ENCODE results near the gene SPSB4. TPM values are rescaled to one million over a fixed set of nuclear protein-coding genes. Genes with fewer than 3 reads are reported as not detected.
"Not testable (repeated sequence)": the region's sequence is repeated elsewhere in the genome, so short reads cannot be mapped to it uniquely, and the experiment has no call there.

The SPSB4 gene
- total RNA-seq, 1 donor from 2014 or later = 0.47 TPM

DNA sequence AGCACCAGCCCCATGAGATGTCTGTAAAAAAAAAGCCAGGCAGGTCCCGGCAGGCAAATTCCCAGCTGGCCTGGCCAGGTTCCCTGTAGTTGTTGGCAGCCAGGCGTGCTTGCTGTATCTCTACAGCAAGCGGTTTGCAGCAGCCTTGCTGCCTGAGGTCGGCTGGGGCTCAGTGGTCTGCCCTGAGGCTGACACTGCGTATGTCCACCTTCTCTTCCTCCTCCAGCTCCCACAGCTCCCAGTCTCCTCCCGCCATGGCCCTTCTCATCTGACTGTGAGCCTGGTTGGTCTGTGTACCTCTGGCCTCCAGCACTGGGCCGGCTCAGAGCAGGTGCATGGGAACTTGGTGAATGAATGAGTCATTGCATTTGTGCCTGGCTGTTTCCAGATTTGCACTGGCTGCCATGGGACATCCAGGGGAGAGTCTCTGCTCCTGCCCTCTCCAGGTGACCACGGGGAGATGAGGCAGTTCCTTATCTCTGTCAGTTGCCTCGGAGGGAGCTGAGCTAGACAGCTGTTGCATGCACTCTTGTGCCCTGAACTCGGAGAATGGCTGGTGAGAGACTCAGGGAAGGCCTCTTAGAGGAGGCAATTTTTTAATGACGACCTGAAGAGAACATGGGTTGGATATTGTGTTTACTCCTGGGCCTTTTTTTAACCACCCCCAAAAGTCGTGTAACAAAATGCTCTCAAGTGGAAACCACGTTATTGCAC is 43.0 kb downstream of the SPSB4 start:
- DNase-seq (ENCODE audit: low spot score) = peak; percentile 72

DNA sequence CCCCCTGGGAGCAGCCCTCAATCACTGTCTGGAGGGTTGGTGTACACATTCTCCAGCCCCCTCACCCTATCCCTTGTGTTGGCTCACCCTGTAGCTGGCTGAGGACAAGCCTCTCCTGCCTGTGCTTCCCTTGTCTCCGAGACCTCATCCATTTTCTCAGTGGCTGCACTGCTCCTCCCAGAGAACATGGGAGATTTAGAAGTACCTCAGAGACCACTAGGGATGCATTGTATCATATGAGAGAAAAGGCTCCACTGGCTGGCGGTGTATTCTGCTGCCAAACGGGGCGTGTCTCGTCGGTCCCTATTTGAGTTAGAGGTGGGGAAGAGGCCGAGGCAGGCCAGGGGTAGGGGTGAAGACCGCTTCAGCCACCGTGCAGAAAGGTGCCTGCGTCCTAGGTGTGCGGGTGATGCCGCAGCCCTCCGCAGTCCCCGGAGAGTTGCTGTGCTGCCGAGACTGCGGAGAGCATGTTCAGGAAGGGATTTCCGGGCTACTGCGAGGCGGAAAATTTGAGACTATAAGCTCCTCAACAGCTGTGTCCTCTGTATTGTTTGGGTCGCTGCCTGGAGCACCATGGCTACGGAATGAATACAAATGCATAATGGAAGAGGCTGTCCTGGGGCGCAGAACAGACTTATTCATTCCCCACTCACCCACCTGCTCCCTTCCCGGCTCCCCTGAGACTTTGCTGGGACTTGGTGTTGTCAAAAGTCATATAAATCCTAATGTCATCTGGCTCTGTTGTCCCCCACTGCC is 43.8 kb downstream of the SPSB4 start:
- peak; percentile 56 for DNase-seq (ENCODE audit: low spot score)

DNA sequence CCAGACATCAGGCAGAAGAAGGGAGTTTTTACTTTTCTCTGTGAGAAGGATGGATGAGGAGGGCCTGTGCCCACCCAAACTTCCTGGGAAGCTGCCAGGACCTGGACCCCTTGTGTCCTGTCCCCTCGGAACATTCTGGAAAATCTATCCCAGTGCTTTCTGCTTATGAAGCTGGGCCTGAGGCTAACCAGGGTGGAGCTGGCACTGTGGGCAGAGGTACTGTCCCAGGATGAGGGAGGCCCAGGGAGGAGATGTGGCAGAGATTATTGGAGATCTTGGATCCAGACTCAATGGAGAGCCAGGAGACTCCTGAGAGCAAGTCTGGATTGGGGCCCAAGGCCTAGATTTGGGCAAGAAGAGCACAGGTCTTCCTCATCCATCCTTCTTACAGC is 44.4 kb downstream of the SPSB4 start:
- no peak for DNase-seq (ENCODE audit: low spot score)

DNA sequence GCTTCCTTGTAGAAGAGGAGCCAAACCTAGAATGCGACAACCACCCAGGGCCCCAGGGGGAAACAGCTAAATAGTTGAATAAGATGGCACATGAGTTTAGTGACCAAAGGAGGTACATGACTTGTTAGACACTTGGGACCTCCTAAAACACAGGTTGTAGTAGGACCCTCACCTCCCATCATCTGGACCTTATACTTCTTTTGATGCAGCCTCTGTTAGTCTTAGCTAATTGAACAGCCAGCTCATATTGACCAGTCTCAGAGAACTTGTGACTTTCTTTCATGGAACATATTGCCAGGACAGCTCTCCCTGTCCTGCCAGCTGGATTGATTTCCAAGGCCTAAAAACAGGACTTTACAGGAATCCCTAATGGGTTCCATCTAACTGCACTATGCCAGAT is 45.0 kb downstream of the SPSB4 start:
- no peak for DNase-seq (ENCODE audit: low spot score)

GRCh38 chr3:141096981-141097380 is 45.8 kb downstream of the SPSB4 start:
- DNase-seq (ENCODE audit: low spot score) = no peak

- DNase-seq (ENCODE audit: low spot score) = no peak
Measured at GRCh38 chr3:141100112-141100511, 49.0 kb downstream of the SPSB4 start.

- DNase-seq (ENCODE audit: low spot score) = no peak
Measured at GRCh38 chr3:141100531-141101320, 49.6 kb downstream of the SPSB4 start.

DNA sequence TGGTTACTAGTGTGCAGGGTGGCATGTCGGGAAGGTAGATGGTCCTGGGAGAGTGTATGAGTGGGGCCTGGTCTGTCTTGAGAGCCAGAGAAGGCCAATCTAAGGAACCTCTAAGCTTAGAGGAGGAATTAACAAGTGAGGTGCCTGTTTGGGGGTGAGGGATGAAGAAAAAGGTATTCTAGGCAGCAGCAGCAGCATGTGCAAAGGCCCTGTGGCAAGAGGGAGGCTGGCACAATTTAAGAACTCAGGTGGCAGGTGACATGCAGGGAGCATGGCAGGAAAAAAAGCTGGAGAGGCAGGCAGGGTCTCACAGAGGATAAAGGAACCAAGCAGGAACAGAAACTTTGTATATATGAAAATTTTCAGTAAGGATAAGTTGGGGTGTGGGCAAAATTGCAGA is 51.2 kb downstream of the SPSB4 start:
- DNase-seq (ENCODE audit: low spot score) = no peak

GRCh38 chr3:141103067-141103466 is 51.9 kb downstream of the SPSB4 start:
- no peak for DNase-seq (ENCODE audit: low spot score)

DNA sequence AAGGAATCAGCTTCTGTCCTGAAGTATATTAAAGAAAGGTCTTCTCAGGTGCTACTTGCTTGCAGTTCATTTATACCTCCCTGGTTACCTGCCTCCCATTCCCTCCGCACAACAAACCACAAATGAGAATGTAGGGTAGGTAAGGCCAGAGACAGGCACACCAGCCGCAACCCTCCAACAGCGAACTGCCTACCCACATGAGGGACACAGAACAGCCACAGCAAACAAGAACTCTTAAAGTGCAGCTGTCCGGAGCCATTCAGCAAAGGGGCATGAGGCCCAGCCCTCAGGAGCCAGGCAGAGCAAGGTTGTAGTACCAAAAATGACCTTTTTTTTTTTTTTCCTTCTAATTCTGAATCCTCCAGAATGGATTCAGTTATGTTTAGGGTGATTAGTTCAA is 52.4 kb downstream of the SPSB4 start:
- DNase-seq (ENCODE audit: low spot score) = no peak

DNA sequence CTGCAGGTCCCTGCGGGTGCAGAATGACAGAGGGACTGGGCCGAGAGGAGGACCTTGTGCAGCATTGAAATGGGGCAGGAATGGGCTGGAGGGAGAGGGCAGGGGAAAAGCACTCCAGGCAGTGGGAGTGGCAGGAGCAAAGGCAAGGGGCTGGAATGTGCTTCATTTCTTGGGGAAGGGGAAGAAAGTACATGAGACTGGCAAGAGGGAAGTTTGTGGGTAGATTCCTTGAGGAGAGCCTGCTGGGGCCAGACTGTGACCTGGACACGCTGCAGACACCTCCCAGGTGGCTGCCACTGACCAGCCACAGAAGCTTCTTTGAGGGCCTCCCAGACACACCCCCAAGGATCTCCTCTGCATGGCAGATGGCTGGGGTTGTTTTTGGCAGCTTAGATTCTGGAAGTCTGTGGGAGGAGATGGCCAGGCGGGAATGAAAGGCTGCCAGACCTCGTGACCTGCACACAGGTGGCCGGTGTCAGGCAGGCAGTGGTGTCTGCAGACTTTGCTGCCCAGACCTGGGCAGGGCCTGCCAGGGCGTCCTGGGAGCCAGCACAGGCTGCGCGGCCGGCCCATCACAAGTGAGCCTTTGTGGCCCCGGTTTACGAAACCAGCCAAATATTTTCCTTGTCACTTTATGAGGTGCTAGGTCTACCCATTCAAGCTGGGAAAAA is 53.1 kb downstream of the SPSB4 start:
- no peak for DNase-seq (ENCODE audit: low spot score)

- DNase-seq (ENCODE audit: low spot score) = peak; percentile 78
Measured at GRCh38 chr3:141105828-141106628, 54.9 kb downstream of the SPSB4 start.

DNA sequence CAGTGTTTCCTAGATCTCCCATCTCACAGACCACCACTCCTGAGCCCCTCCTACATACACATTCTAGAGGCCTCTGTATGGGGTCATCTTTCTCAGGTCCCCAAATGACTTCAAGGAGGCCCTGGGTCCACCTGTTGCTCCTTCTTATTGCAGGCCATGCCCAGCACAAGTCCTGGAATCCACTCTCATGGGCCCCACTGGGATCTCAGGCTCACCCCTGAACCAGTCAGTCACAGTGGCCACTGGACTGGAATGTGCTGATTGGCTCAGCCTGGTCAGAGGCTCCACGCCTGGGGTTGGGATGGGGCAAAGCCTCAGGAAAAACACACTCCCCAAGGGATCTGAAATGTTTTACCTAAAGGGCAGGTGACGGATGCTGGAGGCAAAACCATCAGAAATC is 55.7 kb downstream of the SPSB4 start:
- no peak for DNase-seq (ENCODE audit: low spot score)

DNA sequence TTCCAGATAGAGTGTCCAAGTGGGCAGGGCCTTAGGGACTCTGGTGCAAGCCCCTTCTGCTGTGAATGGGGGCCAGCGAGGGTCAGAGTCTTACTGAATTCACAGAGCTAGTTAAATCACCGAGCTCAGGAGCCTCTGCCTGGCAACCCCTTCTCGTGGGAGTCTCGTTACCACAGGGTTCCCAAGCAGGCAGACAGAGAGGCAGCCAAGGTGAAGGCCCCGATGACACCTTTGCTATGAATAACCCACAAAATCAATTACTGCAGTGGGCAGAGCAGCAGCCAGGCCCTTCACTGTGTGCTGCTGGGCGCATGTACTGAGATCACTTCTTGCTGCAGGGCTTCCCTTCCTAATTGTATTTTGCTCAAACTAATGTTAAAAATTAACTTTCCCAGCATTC is 56.9 kb downstream of the SPSB4 start:
- DNase-seq (ENCODE audit: low spot score) = no peak

- no peak for DNase-seq (ENCODE audit: low spot score)
Measured at GRCh38 chr3:141109751-141110150, 58.6 kb downstream of the SPSB4 start.

- no peak for DNase-seq (ENCODE audit: low spot score)
Measured at GRCh38 chr3:141110322-141110721, 59.2 kb downstream of the SPSB4 start.

DNA sequence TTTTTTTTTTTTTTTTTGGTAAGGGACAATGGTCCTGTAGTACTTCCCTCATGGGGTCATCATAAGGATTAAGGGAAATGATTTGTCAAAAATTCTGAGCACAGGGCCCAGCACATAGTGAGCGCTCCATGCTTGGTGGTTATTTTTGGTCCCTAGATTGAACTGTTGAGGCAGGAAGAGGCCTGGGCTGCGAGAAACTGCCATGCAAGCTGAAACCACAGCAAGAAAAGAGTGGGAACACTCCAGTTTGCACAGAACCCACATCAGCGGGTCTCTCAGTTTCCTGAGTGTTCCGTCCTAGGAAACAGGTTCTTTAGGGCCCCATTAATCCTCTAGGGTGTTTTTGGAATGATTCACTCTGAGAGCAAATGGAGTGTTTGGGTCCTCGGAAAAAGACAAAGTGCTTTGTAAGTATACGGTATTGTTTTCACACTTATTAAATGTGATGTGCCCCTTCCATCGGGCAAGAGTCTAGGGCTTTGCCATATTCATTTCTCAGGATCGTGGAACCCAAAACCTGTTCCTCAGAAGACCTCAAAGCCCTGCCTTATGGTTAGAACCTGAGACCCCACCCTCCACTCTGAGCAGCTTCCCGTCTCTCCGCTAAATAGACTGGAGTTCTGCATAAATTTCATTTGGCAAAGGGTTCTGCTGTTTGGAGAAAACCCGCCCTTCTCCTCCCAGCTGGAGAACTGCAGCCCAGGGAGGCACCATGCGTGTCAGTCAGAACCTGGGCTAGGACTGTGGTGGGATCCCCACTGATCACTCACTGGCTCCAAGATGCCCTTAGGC is 60.4 kb downstream of the SPSB4 start:
- DNase-seq (ENCODE audit: low spot score) = no peak

GRCh38 chr3:141112686-141113297 is 61.6 kb downstream of the SPSB4 start:
- DNase-seq (ENCODE audit: low spot score) = no peak

DNA sequence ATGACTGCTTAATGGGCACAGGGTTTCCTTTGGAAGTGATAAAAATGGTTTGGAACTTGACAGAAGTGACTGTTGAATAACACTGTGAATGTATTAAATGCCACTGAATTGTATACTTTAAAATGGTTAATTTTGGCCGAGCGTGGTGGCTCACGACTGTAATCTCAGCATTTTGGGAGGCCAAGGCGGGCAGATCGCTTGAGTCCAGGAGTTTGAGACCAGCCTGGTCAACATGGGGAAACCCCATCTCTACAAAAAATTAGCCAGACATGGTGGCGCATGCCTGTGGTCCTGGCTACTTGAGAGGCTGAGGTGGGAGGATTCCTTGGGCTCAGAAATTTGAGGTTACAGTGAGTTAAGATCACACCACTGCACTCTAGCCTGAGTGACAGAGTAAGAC is 62.5 kb downstream of the SPSB4 start:
- DNase-seq (ENCODE audit: low spot score) = not testable (repeated sequence)

DNA sequence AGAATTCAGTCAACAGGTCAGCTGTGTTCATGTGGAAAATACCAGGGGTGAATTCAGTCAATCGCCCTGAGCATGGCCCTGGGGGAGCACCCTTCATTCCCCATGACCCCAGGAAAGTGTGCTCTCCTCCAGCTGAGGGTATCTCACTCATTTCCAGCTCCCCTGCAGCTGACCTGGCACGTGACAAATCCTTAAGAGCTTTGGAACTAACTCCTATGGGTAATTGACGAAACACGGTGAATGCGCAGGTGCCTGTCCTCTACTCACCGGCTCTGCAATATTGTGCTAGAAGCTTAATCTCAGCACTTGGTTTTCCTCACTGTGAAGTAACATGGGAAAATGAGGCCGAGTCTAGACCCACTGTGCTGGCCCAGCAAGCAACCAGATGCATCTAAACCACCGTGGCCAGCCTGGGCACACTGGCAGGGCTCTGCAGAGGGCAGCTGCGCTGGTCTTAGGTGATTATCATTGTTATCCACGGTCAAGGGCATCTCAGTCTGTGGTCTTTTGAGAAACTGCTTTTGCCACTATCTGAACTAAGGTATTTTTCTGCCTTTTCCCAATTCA is 63.1 kb downstream of the SPSB4 start:
- DNase-seq (ENCODE audit: low spot score) = no peak
